Measurements from ENCODE around the gene CDC42BPA.

DNA sequence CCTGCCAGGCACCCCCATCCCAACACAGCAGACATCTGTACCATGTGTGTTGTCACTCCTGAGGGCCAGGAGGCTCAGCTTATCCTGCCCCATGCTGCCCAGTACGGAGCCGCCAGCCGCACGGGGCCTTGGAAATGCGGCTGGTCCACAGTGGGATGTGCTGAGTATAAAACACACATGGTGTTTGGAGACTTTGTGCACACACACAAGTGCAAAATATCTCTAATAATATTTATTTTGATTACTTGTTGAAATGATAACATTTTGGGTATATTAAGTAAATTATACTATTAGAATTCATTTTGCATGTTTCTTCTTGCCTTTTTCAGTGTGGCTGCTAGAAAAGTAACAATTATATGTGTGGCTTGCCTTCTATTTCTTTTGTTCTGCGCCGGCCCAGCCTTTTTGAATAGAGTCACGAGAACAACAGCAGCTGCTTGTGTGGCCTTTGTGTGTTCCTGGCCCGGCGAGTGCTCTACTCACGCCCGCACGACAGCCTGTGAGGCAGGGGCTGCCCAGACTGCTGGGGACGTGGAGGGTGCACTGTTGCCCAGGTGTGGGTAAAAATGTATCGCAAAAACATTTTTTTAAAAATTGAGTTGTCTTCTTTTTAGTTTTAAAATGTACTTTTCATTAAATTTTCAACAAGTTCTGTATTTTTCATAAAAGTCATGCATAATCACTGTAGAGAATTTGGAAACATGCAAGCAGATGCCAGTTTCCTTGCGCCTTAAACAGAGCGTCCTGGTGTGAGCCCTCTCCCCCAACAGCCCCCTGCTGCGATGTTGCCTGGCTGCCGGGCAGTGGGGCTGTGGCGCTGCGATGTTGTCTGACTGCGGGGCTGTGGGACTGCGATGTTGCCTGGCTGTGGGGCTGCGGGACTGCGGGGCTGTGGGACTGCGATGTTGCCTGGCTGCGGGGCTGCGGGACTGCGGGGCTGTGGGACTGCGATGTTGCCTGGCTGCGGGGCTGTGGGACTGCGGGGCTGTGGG is 342.7 kb downstream of the CDC42BPA start:
- TF ChIP-seq, protein P1, sequence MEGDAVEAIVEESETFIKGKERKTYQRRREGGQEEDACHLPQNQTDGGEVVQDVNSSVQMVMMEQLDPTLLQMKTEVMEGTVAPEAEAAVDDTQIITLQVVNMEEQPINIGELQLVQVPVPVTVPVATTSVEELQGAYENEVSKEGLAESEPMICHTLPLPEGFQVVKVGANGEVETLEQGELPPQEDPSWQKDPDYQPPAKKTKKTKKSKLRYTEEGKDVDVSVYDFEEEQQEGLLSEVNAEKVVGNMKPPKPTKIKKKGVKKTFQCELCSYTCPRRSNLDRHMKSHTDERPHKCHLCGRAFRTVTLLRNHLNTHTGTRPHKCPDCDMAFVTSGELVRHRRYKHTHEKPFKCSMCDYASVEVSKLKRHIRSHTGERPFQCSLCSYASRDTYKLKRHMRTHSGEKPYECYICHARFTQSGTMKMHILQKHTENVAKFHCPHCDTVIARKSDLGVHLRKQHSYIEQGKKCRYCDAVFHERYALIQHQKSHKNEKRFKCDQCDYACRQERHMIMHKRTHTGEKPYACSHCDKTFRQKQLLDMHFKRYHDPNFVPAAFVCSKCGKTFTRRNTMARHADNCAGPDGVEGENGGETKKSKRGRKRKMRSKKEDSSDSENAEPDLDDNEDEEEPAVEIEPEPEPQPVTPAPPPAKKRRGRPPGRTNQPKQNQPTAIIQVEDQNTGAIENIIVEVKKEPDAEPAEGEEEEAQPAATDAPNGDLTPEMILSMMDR (conservative IDR thresholded peaks at IDR 0.05; ENCODE audit: low read depth, low read length) = no peak
- TF ChIP-seq EZH2phosphoT487 (IDR thresholded peaks at IDR 0.05; ENCODE audit: borderline replicate concordance, low read length) = no peak
- no peak for TF ChIP-seq EZH2 (IDR thresholded peaks at IDR 0.05; ENCODE audit: low read length, unreplicated experiment)
